Loucy (cell line): ENCODE data around the gene IL17A.

Experiments
- CTCF ChIP-seq: fragments of 200-600 bp; sonication (generic); conservative IDR thresholded peaks from 2 replicates; pipeline ENCODE4 v1.5.1; 2014; ENCODE audit warnings: mild to moderate bottlenecking, antibody characterized with exemption, low read length
- EZH2phosphoT487 ChIP-seq: fragments of 200-600 bp; IDR thresholded peaks from 2 replicates; pipeline ENCODE4 v1.6.1; 2018; ENCODE audit warnings: antibody characterized with exemption, mild to moderate bottlenecking, moderate library complexity, borderline replicate concordance

GRCh38 chr6:52208612-52209011, 22.4 kb downstream of the IL17A start:
- no peak for TF ChIP-seq CTCF
- TF ChIP-seq EZH2phosphoT487: no peak
